Esophagus squamous epithelium (tissue), 5 donors: ENCODE measurements around the gene CCL5. TPM values are rescaled to one million over a fixed set of nuclear protein-coding genes. Genes with fewer than 3 reads are reported as not detected.

ENCODE experiments used
- DNase-seq: peaks from one replicate; lab custom pipeline; 2025; lab: John Stamatoyannopoulos, UW
- H3K27ac ChIP-seq, 4 donors: fragments of 200-600 bp; sonication (generic); one replicate each; pipeline ENCODE4 v1.5.1; 2016 to 2019; ENCODE audit warnings: mild to moderate bottlenecking in 1 of 4
- H3K27me3 ChIP-seq, 4 donors: fragments of 200-600 bp; sonication (generic); 1 replicate in 3 of 4; 2 replicates in 1 of 4; pipeline versions ENCODE4 v1.5.1 to v1.6.0; 2017 to 2021; ENCODE audit warnings: antibody characterized with exemption in 1 of 4
- H3K36me3 ChIP-seq, 3 donors: fragments of 200-600 bp; sonication (generic); one replicate each; pipeline ENCODE4 v1.5.1; 2016 to 2019
- H3K4me1 ChIP-seq, 3 donors: fragments of 200-600 bp; sonication (generic); one replicate each; pipeline ENCODE4 v1.5.1; 2017 to 2019
- H3K4me3 ChIP-seq, 4 donors: fragments of 200-600 bp; sonication (generic); 1 replicate in 3 of 4; 2 replicates in 1 of 4; pipeline ENCODE4 v1.5.1; 2016 to 2019; ENCODE audit warnings: mild to moderate bottlenecking in 2 of 4, moderate library complexity in 1 of 4
- H3K9me3 ChIP-seq, 3 donors: fragments of 200-600 bp; sonication (generic); one replicate each; pipeline ENCODE4 v1.5.1; 2016 to 2019
- POLR2A ChIP-seq, 4 donors: fragments of 450-650 bp; IDR thresholded peaks; one replicate each; pipeline ENCODE4 v1.6.1; 2017; ENCODE audit warnings: antibody characterized with exemption in 4 of 4, mild to moderate bottlenecking in 4 of 4, moderate library complexity in 3 of 4
- WGBS, 2 donors: methylation state at CpG; one replicate each; pipeline ENCODE4 v1.1.5; 2018; 5-methylcytosine and 5-hydroxymethylcytosine counted together
- intact Hi-C: fragments of 100-400 bp; cut with DNase I; formaldehyde crosslinking; loops from one replicate; pipeline ENCODE4 v1.15.0; 2022
- total RNA-seq, 4 donors: library from RNA; depleted of rRNA; stranded (reverse); fragments of >200 nt; gene quantifications; one replicate each; pipeline ENCODE4 v1.1.0, GENCODE V29; 2016
- TF ChIP-seq, protein P1 (sequence below), 6 experiments: fragments of 450-650 bp in 4 of 6; fragments of 200-600 bp in 2 of 6; sonication (generic) in 2 of 6; IDR thresholded peaks; one replicate each; pipeline ENCODE4 v1.5.1; 2016 to 2019; ENCODE audit warnings: antibody characterized with exemption in 6 of 6, mild to moderate bottlenecking in 4 of 6, moderate library complexity in 4 of 6
- donor health status: DM: yes; HTN: yes; CAD: no.

Gene CCL5
- total RNA-seq, 4 donors from 2014 or later, result 1.5 to 25.2 (median 2.8) TPM

DNA sequence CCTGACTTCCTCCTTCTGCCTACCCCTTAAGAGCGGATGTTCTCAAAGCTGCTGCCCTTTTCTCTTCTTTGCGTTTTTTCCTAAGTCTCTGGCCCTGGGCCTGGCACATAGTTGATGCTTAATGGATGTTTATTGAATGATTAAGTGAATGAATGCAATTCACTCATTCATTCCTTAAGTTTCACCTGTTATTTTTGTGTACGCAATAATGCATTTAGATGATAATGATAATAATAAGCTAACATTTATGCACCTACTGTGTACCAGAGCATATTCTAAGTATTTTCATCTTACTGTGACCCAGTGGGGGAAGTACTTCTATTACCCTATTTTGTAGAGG lies 4.4 kb downstream of the CCL5 start:
- H3K4me3 ChIP-seq, result peak overlapping the region in 1 of 4 donors; percentile 2

DNA sequence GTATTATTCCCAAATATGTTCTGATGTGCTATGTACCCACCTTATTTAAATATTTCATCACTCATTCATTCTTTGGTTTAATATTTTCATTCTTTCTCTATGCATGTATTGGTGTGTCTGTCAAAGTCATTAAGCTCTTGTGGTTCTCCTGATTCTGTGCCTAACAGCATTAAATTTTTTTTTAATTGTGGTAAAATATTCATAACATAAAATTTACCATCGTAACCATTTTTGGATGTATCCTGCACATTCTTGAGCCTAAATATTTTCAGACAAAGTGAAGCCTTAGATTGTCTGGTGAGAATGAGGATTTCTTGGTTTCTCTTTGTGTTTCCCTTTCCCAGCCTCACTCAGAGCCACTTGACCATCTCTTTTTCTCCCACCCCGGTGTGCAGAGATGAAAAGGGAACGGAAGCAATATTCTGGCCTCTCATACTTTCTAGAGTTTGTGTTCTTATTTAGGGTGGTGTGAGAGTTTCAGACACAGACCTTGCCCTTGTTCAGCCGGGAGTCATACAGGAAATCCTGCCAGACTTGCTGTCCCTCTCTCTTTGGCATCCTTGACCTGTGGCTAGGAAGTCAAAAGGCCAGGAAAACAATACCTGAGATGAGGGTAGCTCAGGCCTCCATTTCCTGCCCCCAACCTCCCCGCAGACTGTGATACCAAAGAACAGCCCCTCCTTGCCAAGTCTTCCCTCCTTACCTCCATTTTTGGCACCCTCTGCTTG lies 4.9 kb downstream of the CCL5 start:
- Histone ChIP-seq H3K4me3 (no peak overlapping the region), H3K36me3 (no peaks in the 10 kb centered on the region), H3K27ac (no peak overlapping the region), H3K4me1 (no peaks in the 10 kb centered on the region), H3K27me3 (no peaks in the 10 kb centered on the region), H3K9me3 (no peaks in the 10 kb centered on the region)
- no peak for DNase-seq
- TF ChIP-seq, protein P1, sequence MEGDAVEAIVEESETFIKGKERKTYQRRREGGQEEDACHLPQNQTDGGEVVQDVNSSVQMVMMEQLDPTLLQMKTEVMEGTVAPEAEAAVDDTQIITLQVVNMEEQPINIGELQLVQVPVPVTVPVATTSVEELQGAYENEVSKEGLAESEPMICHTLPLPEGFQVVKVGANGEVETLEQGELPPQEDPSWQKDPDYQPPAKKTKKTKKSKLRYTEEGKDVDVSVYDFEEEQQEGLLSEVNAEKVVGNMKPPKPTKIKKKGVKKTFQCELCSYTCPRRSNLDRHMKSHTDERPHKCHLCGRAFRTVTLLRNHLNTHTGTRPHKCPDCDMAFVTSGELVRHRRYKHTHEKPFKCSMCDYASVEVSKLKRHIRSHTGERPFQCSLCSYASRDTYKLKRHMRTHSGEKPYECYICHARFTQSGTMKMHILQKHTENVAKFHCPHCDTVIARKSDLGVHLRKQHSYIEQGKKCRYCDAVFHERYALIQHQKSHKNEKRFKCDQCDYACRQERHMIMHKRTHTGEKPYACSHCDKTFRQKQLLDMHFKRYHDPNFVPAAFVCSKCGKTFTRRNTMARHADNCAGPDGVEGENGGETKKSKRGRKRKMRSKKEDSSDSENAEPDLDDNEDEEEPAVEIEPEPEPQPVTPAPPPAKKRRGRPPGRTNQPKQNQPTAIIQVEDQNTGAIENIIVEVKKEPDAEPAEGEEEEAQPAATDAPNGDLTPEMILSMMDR (IDR thresholded peaks at IDR 0.05), result no peak
- no peak for TF ChIP-seq POLR2A (IDR thresholded peaks at IDR 0.05)
- intact Hi-C loops, result no loop called here
- 58 to 64% methylated on average over 4 to 5 of the region's 5 CpGs for WGBS, 2 donors

More for the DNA sequence above, 4.4 kb downstream of the CCL5 start:
- Histone ChIP-seq H3K9me3 (no peaks in the 10 kb centered on the region), H3K27me3 (no peaks in the 10 kb centered on the region), H3K27ac (no peak overlapping the region), H3K4me1 (no peaks in the 10 kb centered on the region), H3K36me3 (no peaks in the 10 kb centered on the region)
- TF ChIP-seq, protein P1 (IDR thresholded peaks at IDR 0.05), result no peak
- no peak for DNase-seq
- intact Hi-C loops, result no loop called here
- 61 to 69% methylated on average over 3 of the region's 3 CpGs for WGBS, 2 donors

DNA sequence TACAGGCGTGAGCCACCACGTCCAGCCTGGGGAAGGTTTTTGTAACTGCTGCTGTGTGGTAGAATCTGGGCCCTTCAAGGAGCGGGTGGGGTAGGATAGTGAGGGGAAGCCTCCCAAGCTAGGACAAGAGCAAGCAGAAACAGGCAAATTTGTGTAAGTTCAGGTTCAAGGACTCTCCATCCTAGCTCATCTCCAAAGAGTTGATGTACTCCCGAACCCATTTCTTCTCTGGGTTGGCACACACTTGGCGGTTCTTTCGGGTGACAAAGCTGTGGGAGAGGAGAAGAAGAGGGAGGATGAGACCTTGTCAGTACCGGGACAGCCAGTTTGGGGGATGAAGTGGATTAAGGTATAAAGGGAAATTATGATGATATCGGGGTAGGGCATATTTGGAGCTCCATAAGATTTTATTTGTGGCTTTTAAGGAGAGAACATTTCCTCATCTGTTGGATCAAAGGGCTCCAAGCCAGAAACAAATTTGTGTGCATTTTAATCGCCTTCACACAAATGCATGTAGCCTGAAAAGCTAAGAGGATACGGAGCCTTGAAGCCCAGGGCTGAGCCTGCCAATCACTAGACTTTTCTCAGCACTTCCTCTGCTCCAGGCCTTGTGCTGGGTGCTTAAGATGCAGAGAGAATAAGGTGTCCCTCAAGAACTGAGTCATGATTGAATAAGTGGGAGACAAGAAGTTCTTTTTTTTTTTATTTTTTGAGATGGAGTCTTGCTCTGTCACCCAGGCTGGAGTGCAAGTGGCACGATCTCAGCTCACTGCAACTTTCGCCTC lies 7.8 kb downstream of the CCL5 start:
- DNase-seq, result no peak
- TF ChIP-seq POLR2A (IDR thresholded peaks at IDR 0.05), result no peak
- TF ChIP-seq, protein P1 (IDR thresholded peaks at IDR 0.05), result no peak
- intact Hi-C loops, result no loop called here
- Histone ChIP-seq H3K27me3 (no peaks in the 10 kb centered on the region), H3K27ac (no peak overlapping the region), H3K9me3 (no peaks in the 10 kb centered on the region), H3K4me1 (no peaks in the 10 kb centered on the region), H3K4me3 (no peak overlapping the region), H3K36me3 (no peaks in the 10 kb centered on the region)
- WGBS, 2 donors, result 93 to 96% methylated on average over 10 to 11 of the region's 12 CpGs

DNA sequence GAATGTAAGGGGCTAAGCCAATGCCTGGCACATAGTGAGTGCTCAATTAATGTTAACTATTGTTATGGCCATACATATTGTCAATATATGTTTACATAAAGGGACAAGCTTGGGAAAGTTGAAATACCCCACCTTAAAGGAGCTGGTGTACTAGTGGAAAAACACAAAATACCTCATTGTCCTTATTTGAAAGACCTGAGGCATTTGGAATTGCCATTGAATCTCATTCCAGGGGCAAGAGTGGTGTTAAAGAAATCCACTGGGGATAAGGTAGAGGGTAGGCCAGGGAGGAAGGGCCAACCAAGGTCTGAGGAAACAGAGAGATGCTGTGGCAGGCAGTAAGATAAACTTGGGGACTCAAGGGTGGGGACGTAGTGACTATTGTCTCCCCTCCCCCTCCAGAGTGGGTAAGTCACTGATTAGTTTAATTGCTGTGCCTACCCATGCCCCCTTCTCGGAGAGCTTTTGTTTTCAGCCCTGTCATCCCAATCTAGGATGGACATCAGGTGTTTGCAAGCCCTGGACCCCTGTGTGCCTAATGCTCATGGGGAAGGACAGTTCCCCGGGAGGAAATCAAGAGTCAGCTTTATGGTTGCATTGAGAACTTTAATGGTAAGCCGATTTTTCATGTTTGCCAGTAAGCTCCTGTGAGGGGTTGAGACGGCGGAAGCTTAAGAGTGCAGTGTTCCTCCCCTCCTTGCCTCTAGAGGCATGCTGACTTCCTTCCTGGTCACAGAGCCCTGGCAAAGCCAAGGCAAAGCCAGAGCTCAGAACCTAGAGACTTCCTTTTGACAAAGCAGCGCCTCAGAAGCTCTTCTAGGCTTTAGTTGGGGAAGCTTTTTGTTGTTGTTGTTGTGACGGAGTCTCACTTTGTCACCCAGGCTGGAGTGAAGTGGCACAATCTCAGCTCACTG lies 9.0 kb downstream of the CCL5 start:
- Histone ChIP-seq H3K4me1 (peaks cover 0 to 4% (median 0%) of the 10 kb centered on the region in 3 donors), H3K27ac (no peak overlapping the region), H3K36me3 (no peaks in the 10 kb centered on the region), H3K27me3 (no peaks in the 10 kb centered on the region), H3K4me3 (no peak overlapping the region), H3K9me3 (no peaks in the 10 kb centered on the region)
- intact Hi-C loops, result no loop called here
- WGBS, 2 donors, result 64 to 79% methylated on average over 6 to 8 of the region's 8 CpGs
- DNase-seq, result no peak
- TF ChIP-seq POLR2A (IDR thresholded peaks at IDR 0.05), result no peak
- TF ChIP-seq, protein P1 (IDR thresholded peaks at IDR 0.05), result no peak
